GM13977 (cell line): ENCODE results near the gene MIER2.

Experiments used
- DNase-seq: peaks from one replicate; pipeline ENCODE4 v3.0.0; 2012; ENCODE audit warnings: low spot score
- CTCF ChIP-seq: IDR thresholded peaks from 2 replicates; pipeline ENCODE4 v1.5.1; 2012; ENCODE audit warnings: mild to moderate bottlenecking, control low read depth; ENCODE audit not compliant: insufficient read depth; ENCODE audit errors: extremely low read depth, missing control alignments
- in situ Hi-C: fragments of 300-500 bp; cut with MboI; formaldehyde crosslinking; loops from one replicate; pipeline ENCODE4 v1.12.0; 2022; ENCODE audit warnings: low sequenced_read_pairs, low pct_unique_long_range_greater_than_20kb, mixed read lengths, inconsistent platforms; ENCODE audit not compliant: unreplicated experiment

Gene MIER2

DNA sequence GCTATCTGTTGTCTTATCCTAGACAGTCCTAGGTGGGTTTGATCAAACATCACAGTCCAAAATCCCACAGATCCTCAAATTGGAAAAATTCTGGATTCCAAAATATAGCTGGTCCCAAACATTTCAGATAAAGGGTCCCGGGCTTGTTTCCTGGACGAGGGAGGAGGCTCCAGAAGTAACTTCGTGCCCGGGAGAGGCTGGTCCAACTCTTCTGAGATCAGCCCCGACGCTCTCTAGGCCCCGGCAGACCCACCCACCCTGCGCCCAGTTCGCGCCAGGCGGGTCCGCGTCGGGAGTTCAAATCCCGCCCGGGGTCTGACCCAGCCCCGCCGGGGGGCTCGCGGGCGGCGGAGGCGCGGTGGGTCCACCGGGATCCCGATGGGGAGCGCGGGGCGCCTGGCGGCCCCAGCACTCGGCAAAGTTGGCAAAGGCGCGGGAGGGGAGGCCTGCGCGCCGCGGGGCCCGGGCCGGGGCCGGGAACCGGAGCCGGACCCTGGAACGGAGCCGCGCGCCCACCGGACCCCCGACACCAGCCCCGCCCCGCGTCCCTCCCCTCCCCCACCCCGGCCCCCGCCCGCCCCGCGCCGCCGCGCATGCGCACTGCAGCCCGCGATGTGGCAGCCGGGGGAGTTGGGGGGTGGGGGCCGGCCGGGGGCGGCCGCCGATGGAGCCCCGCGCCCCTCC is 513 bp downstream of the MIER2 start:
- in situ Hi-C loops: no loop called here
- DNase-seq: peak; percentile 91
- TF ChIP-seq CTCF: no peak

DNA sequence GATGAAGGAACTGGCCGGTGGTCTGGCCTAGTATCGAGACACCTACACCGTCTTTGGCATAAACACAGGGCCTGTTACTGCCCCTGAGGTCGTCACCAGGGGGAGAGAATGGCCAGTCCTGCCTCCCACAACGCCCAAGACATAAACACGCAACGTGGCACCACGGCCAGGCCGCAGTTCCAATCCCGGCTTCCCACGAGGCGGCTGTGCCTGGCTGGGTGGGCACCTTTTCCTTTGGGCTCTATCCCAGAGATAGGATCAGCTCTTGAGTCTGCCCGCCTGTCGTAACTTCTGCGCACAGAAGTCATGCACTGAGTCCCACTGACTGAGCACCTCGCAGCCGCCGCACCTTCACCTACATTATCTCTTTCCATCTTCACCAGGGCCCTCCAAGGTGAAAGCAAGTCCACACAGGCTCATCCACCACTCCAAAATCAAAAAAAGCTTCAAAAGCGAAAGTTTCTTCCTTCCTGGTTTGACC is 1.1 kb downstream of the MIER2 start:
- no peak for TF ChIP-seq CTCF
- no peak for DNase-seq
- in situ Hi-C loops: no loop called here

GRCh38 chr19:342801-343421 is 1.7 kb downstream of the MIER2 start:
- in situ Hi-C loops: no loop called here
- TF ChIP-seq CTCF: no peak
- DNase-seq: no peak

DNA sequence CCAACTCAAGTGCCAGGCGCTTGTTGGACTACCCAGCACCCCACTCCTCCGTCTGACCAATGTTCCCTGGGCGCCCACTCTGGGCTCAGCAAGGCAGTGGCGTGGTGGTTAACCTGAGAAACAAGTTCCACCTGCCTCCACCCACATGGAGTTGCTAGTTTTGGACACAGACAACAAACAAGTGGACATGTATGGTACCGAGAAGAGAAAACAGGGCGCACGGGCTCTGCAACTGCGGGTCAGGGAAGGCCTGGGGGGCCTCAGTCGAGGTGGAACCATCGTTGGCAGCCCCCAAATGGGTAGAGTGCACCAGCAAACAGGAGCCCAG is 2.5 kb downstream of the MIER2 start:
- no peak for DNase-seq
- TF ChIP-seq CTCF: no peak
- in situ Hi-C loops: no loop called here

DNA sequence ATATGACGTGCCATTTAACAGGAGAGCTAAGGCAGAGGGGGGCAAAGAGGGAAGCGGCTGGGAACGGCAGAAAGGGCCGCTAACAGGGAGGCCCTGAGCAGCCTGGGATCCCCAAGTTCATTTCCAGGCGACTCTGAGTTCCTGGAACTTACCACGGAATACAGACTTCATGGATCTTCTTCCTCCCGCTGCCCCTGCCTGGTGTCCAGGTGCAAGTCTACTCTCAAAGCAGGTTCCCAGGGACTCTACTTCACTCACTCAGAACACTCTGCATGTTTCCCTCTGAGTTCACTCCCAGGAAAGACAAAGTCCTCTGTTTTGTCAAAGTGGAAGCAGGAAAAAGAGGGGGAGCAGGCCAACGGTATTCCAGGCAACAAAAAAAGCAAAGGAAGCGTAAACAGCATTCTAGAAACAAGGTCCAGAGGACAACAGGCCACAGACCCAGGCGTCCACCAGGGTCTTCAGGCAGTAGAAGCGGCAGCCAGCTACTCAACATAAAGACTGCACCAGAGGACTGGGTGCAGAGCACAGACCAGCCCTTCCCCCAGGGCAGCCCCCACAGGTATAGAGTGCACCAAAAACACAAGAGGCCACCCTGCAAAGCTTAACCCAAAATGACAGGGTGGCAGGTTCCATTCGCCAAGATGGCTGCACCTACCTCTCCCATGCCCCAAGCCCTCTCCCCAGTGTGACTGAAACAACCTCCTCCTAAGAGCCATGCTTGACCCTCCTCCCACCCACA is 3.0 kb downstream of the MIER2 start:
- in situ Hi-C loops: no loop called here
- no peak for TF ChIP-seq CTCF
- no peak for DNase-seq

GRCh38 chr19:340620-341385 is 3.8 kb downstream of the MIER2 start:
- TF ChIP-seq CTCF: no peak
- in situ Hi-C loops: no loop called here
- DNase-seq: no peak
